ENCODE results near the gene ARPC5. TPM values are rescaled to one million over a fixed set of nuclear protein-coding genes. Genes with fewer than 3 reads are reported as not detected.

Gene ARPC5
- polyA plus RNA-seq, 3 donors = 110 to 1,089 (median 1,064) TPM

DNA sequence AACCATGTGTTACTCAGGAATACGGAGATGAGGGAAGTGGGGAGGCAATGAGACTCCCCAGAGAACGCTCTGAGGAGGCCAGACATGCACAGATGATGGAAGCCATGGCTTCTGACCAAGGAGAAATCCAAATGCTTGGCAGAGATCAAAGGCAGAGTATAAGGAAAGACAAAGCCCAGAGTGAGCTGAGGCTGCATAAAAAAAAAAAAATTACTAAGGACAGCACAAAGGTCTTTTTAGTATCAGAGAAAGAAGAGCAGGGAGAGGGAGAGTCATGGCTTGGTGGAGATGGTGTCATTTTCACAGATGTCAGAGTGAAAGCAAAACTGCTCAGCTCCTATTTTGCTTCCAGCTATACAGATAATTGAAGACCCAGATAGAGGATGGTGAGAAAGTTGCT, 37.2 kb downstream of the ARPC5 start:
- no peak overlapping the region for H2AFZ ChIP-seq (ENCODE audit: insufficient read depth, low read depth, low read length, poor library complexity, severe bottlenecking)
- intact Hi-C loops (cut with micrococcal nuclease) = no loop called here
- Mint-ChIP-seq H3K4me1 (peaks cover 86% of the 10 kb centered on the region), H3K27me3 (ENCODE audit: low read depth in 3 of 3) (peaks cover 0 to 1% (median 0%) of the 10 kb centered on the region in 3 donors), H3K4me3 (peak overlapping the region; percentile 10 to 17), H3K36me3 (peaks cover 2 to 15% of the 10 kb centered on the region in 2 donors), H3K27ac (peak overlapping the region; percentile 13 to 97 (median 58)), H3K9me3 (peaks cover 0 to 6% (median 0%) of the 10 kb centered on the region in 7 donors)
- H3K79me2 ChIP-seq (ENCODE audit: insufficient read depth, low read length) = peaks cover 11% of the 10 kb centered on the region
- no peaks in the 10 kb centered on the region for H3K27me3 ChIP-seq (ENCODE audit: control insufficient read depth in 2 of 2, insufficient read depth in 2 of 2, low read length in 2 of 2)
- no peaks in the 10 kb centered on the region for H3K36me3 ChIP-seq (replicated peaks in 1 of 2; ENCODE audit: control insufficient read depth in 1 of 2, insufficient read depth in 2 of 2, low read length in 2 of 2)
- no peaks in the 10 kb centered on the region for H3K9me3 ChIP-seq (replicated peaks in 1 of 2; ENCODE audit: control insufficient read depth in 1 of 2, insufficient read depth in 1 of 2, low read length in 2 of 2)
- H3K4me2 ChIP-seq (replicated peaks; ENCODE audit: extremely low read depth, low read length, poor library complexity, severe bottlenecking) = no peak overlapping the region
- H3K27ac ChIP-seq (ENCODE audit: low read depth in 1 of 2, low read length in 2 of 2) = peak overlapping the region in 1 of 2 donors; percentile 98
- peaks cover 76 to 93% of the 10 kb centered on the region in 2 donors for H3K4me1 ChIP-seq (ENCODE audit: control insufficient read depth in 1 of 2, insufficient read depth in 2 of 2, low read length in 2 of 2)
- H3K4me3 ChIP-seq (replicated peaks in 1 of 3; ENCODE audit: low read depth in 2 of 3, low read length in 3 of 3) = no peak overlapping the region
- DNase-seq = peak in 1 of 3 donors; percentile 16
- no peak for TF ChIP-seq CTCF (IDR thresholded peaks at IDR 0.05)
- H3K9ac ChIP-seq (ENCODE audit: insufficient read depth, low read length, poor library complexity, severe bottlenecking) = no peak overlapping the region
- H4K20me1 ChIP-seq (ENCODE audit: insufficient read depth, low read length) = no peaks in the 10 kb centered on the region
- no CpG with 5 or more reads among the region's 2 CpGs for WGBS (ENCODE audit: insufficient coverage)

GRCh38 chr1:183597656-183598347, 37.8 kb downstream of the ARPC5 start:
- no peaks in the 10 kb centered on the region for H3K27me3 ChIP-seq (ENCODE audit: control insufficient read depth in 2 of 2, insufficient read depth in 2 of 2, low read length in 2 of 2)
- H4K20me1 ChIP-seq (ENCODE audit: insufficient read depth, low read length) = no peaks in the 10 kb centered on the region
- H3K27ac ChIP-seq (ENCODE audit: low read depth in 1 of 2, low read length in 2 of 2) = peak overlapping the region in 1 of 2 donors; percentile 98
- Mint-ChIP-seq H3K27ac (peak overlapping the region in 6 of 7 donors; percentile 13 to 97 (median 64)), H3K36me3 (peaks cover 5 to 15% of the 10 kb centered on the region in 2 donors), H3K4me1 (peaks cover 86% of the 10 kb centered on the region), H3K4me3 (peak overlapping the region in 1 of 2 donors; percentile 10), H3K27me3 (ENCODE audit: low read depth in 3 of 3) (peaks cover 0 to 4% (median 0%) of the 10 kb centered on the region in 3 donors), H3K9me3 (peaks cover 0 to 6% (median 0%) of the 10 kb centered on the region in 7 donors)
- H3K4me2 ChIP-seq (replicated peaks; ENCODE audit: extremely low read depth, low read length, poor library complexity, severe bottlenecking) = no peak overlapping the region
- 96% methylated on average over 4 of the region's 5 CpGs for WGBS (ENCODE audit: insufficient coverage)
- H3K9ac ChIP-seq (ENCODE audit: insufficient read depth, low read length, poor library complexity, severe bottlenecking) = no peak overlapping the region
- no peak for DNase-seq
- no peaks in the 10 kb centered on the region for H3K36me3 ChIP-seq (replicated peaks in 1 of 2; ENCODE audit: control insufficient read depth in 1 of 2, insufficient read depth in 2 of 2, low read length in 2 of 2)
- H3K9me3 ChIP-seq (replicated peaks in 1 of 2; ENCODE audit: control insufficient read depth in 1 of 2, insufficient read depth in 1 of 2, low read length in 2 of 2) = no peaks in the 10 kb centered on the region
- no peak overlapping the region for H2AFZ ChIP-seq (ENCODE audit: insufficient read depth, low read depth, low read length, poor library complexity, severe bottlenecking)
- H3K79me2 ChIP-seq (ENCODE audit: insufficient read depth, low read length) = peaks cover 9% of the 10 kb centered on the region
- no peak for TF ChIP-seq CTCF (IDR thresholded peaks at IDR 0.05)
- no peak overlapping the region for H3K4me3 ChIP-seq (replicated peaks in 1 of 3; ENCODE audit: low read depth in 2 of 3, low read length in 3 of 3)
- H3K4me1 ChIP-seq (ENCODE audit: control insufficient read depth in 1 of 2, insufficient read depth in 2 of 2, low read length in 2 of 2) = peaks cover 76 to 93% of the 10 kb centered on the region in 2 donors
- intact Hi-C loops (cut with micrococcal nuclease) = no loop called here

Data from CD14-positive monocyte (primary cell).